H1 (cell line): ENCODE data around the gene OLIG2. TPM values are rescaled to one million over a fixed set of nuclear protein-coding genes. Genes with fewer than 3 reads are reported as not detected.

Experiments
- CHD7 ChIP-seq: fragments of 300-600 bp; sonication (generic); IDR thresholded peaks from 2 replicates; pipeline ENCODE4 v1.7.1; 2012; ENCODE audit warnings: low read length, moderate library complexity, mild to moderate bottlenecking, inconsistent platforms; ENCODE audit not compliant: insufficient replicate concordance
- CTBP2 ChIP-seq: IDR thresholded peaks from 2 replicates; pipeline ENCODE4 v1.7.0; 2011; ENCODE audit warnings: borderline replicate concordance, mild to moderate bottlenecking, moderate library complexity, mixed read lengths, low read length; ENCODE audit not compliant: insufficient read depth, insufficient read length
- polyA plus RNA-seq, 7 experiments: library from polyadenylated mRNA; depleted of rRNA in 3 of 7; stranded (reverse) in 5 of 7; unstranded in 2 of 7; fragments of >200 nt in 5 of 7; fragments of 200-250 nt in 2 of 7; gene quantifications; 1 replicate in 5 of 7; 2 replicates in 1 of 7; 4 replicates in 1 of 7; pipeline versions ENCODE4 v1.2.1 to v1.2.3, GENCODE V29; 2011 to 2013; ENCODE audit warnings: missing spikeins in 2 of 7, mixed read lengths in 2 of 7
- total RNA-seq: library from RNA; stranded (reverse); fragmentation: NEBNext Ultra II Directional; extraction: Animal tissue kit (Norgen Biotek cat#: 25700); gene quantifications from 2 replicates; pipeline ENCODE4 v1.2.1, GENCODE V29; 2021

Gene OLIG2
- total and polyA plus RNA-seq, 2 of the 8 experiments (the other 6 are each of a cell fraction or from before 2014, with no cell fraction given), result 0.79 TPM; not detected in 1

GRCh38 chr21:33036430-33037162, 10.9 kb downstream of the OLIG2 start (continued):
- TF ChIP-seq CHD7 (no peak), CTBP2 (no peak)
